Heart right ventricle (tissue), 16 donors: ENCODE results near the gene DNAL1. TPM values are rescaled to one million over a fixed set of nuclear protein-coding genes. Genes with fewer than 3 reads are reported as not detected.

Experiments used
- ATAC-seq, 8 donors: fragments of 200-7000 bp; cut with Tn5 transposase; one replicate each; pipeline ENCODE4 v1.9.1; 2020; ENCODE audit warnings: mild to moderate bottlenecking in 8 of 8, moderate library complexity in 8 of 8, moderate number of reproducible peaks in 1 of 8
- DNase-seq, 2 donors: peaks; one replicate each; pipeline ENCODE4 v3.0.0-alpha.2; 2020
- H3K27ac ChIP-seq, 10 donors: fragments of 200-600 bp; sonication (generic) in 2 of 10; one replicate each; pipeline versions ENCODE4 v1.5.0 to v1.8.0; 2020 to 2022; ENCODE audit warnings: mild to moderate bottlenecking in 3 of 10
- H3K27me3 ChIP-seq, 7 donors: fragments of 200-600 bp; one replicate each; pipeline ENCODE4 v1.8.0; 2021 to 2022; ENCODE audit warnings: mild to moderate bottlenecking in 2 of 7
- H3K36me3 ChIP-seq, 9 donors: fragments of 200-600 bp; sonication (generic) in 1 of 9; one replicate each; pipeline versions ENCODE4 v1.5.0 to v1.8.0; 2020 to 2022; ENCODE audit warnings: mild to moderate bottlenecking in 2 of 9
- H3K4me1 ChIP-seq, 9 donors: fragments of 200-600 bp; sonication (generic) in 1 of 9; one replicate each; pipeline versions ENCODE4 v1.5.0 to v1.8.0; 2020 to 2022; ENCODE audit warnings: mild to moderate bottlenecking in 4 of 9
- H3K4me3 ChIP-seq, 10 donors: fragments of 200-600 bp; sonication (generic) in 2 of 10; one replicate each; pipeline versions ENCODE4 v1.5.0 to v1.8.0; 2020 to 2022; ENCODE audit warnings: mild to moderate bottlenecking in 7 of 10, moderate library complexity in 2 of 10
- H3K9me3 ChIP-seq, 11 donors: fragments of 200-600 bp in 10 of 11; sonication (generic) in 2 of 11; one replicate each; pipeline versions ENCODE4 v1.5.0 to v1.8.0; 2013 to 2022; ENCODE audit warnings: mild to moderate bottlenecking in 2 of 11, control low read depth in 1 of 11, moderate library complexity in 1 of 11
- WGBS, 2 donors: extraction: QIAGEN DNeasy Blood & Tissue Kit; methylation state at CpG; one replicate each; pipeline ENCODE4 v1.1.7; 2013; ENCODE audit warnings: inconsistent platforms in 1 of 2; 5-methylcytosine and 5-hydroxymethylcytosine counted together
- intact Hi-C, 10 donors: fragments of 100-400 bp; cut with DNase I; formaldehyde crosslinking; loops; one replicate each; pipeline versions ENCODE4 v1.11.1 to v1.14.2; 2022
- polyA plus RNA-seq, 2 donors: library from polyadenylated mRNA; stranded (reverse); fragments of 200-250 nt; gene quantifications; one replicate each; pipeline ENCODE4 v1.2.3, GENCODE V29; 2013
- total RNA-seq, 10 donors: library from RNA; stranded (reverse); fragmentation: NEBNext Ultra II Directional in 3 of 10; extraction: Animal tissue kit (Norgen Biotek cat#: 25700) in 3 of 10; gene quantifications; one replicate each; pipeline versions ENCODE4 v1.2.1 to v1.2.4, GENCODE V29; 2021 to 2023
- TF ChIP-seq, protein P1 (sequence below), 9 donors: fragments of 200-600 bp; sonication (generic) in 2 of 9; IDR thresholded peaks; one replicate each; pipeline versions ENCODE4 v1.5.0 to v1.8.0; 2021 to 2022; ENCODE audit warnings: antibody characterized with exemption in 9 of 9, mild to moderate bottlenecking in 5 of 9, moderate library complexity in 1 of 9
- donor health status: Arrhythmogenic right ventricular cardiomyopathy.
- donor health status: ischemic (EF 13 %, LVEDD 7.1; RV severe dilation, severe dysfunction).
- donor health status: healthy with polysubstance abuse.
- donor health status: DM: no; HTN: yes; CAD: no.
- donor health status: DM: no; HTN: no; CAD: no.
- donor health status: ischemic (EF 25% LVEDD 6.9; RV normal size, moderate dysfunction).
- donor health status: ischemic (EF 25% LVEDD 5.7; RV mildly dilated, moderate dysfunction).
- donor health status: healthy.
- donor health status: DM: yes; HTN: yes; CAD: no.
- donor health status: Ischemic cardiomyopathy.
- donor health status: ischemic (EF 35%, LVEDD 5.7; RV mildly dilated, moderate dysfunction).
- donor health status: nonischemic (EF 11% LVEDD 7.7; RV severe dilation, severe dysfunction).
- donor health status: DM: yes; HTN: yes; CAD: no.
- donor health status: PGD.
- donor health status: ischemic (EF 29% LVEDD 5.4; RV normal size, mild dysfunction).
- donor health status: nonischemic (EF 23%, LVEDD 6.1; RV moderate dilation, normal function).

DNAL1 gene
- total and polyA plus RNA-seq, 12 donors, result 5.9 to 21.2 (median 13.7) TPM

DNA sequence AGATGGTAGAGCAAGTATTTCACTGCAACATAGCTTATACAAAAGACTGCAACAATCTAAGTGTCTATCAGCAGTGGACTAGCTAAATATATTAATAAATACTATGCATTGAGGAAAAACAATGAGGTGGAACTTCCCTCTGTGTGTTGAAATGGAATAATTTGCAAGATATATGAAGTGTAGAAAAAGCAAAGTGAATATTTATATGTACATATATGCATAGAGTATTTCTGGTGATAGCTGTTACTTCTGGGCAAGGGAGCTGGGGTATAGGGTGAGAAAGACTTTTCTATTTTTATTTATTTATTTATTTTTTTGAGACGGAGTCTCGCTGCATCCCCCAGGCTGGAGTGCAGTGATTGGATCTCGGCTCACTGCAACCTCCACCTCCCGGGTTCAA is 33.9 kb downstream of the DNAL1 start:
- no peak for DNase-seq
- 98% methylated on average over 4 of the region's 4 CpGs for WGBS, 2 donors
- no peaks in the 10 kb centered on the region for H3K4me1 ChIP-seq
- H3K9me3 ChIP-seq, result peaks cover 0 to under 1% (median 0%) of the 10 kb centered on the region in 11 donors
- peaks cover 0 to 28% (median 0%) of the 10 kb centered on the region in 9 donors for H3K36me3 ChIP-seq
- H3K4me3 ChIP-seq, result no peak overlapping the region
- TF ChIP-seq, protein P1, sequence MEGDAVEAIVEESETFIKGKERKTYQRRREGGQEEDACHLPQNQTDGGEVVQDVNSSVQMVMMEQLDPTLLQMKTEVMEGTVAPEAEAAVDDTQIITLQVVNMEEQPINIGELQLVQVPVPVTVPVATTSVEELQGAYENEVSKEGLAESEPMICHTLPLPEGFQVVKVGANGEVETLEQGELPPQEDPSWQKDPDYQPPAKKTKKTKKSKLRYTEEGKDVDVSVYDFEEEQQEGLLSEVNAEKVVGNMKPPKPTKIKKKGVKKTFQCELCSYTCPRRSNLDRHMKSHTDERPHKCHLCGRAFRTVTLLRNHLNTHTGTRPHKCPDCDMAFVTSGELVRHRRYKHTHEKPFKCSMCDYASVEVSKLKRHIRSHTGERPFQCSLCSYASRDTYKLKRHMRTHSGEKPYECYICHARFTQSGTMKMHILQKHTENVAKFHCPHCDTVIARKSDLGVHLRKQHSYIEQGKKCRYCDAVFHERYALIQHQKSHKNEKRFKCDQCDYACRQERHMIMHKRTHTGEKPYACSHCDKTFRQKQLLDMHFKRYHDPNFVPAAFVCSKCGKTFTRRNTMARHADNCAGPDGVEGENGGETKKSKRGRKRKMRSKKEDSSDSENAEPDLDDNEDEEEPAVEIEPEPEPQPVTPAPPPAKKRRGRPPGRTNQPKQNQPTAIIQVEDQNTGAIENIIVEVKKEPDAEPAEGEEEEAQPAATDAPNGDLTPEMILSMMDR (IDR thresholded peaks at IDR 0.05), result no peak
- intact Hi-C loops, result no loop called here
- H3K27ac ChIP-seq, result no peak overlapping the region
- H3K27me3 ChIP-seq, result no peaks in the 10 kb centered on the region
- no peak for ATAC-seq

DNA sequence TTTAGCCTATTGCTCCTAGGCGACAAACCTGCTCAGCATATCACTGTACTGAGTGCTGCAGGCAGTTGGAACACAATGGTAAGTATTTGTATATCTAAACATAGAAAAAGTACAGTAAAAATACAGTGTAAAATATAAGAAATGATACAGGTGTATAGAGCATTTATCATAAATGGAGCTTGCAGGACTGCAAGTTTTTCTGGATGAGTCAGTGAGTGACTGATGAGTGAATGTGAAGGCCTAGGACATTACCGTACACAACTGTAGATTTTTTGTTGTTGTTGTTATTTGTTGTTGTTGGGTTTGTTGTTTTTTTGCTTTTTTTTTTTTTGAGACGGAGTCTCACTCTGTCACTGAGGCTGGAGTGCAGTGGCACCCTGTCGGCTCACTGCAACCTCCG is 36.0 kb downstream of the DNAL1 start:
- 95 to 98% methylated on average over 5 of the region's 5 CpGs for WGBS, 2 donors
- TF ChIP-seq, protein P1 (IDR thresholded peaks at IDR 0.05), result no peak
- H3K36me3 ChIP-seq, result peaks cover 0 to 14% (median 0%) of the 10 kb centered on the region in 9 donors
- no peak overlapping the region for H3K27ac ChIP-seq
- no peaks in the 10 kb centered on the region for H3K4me1 ChIP-seq
- no peaks in the 10 kb centered on the region for H3K27me3 ChIP-seq
- peaks cover 0 to 5% (median 0%) of the 10 kb centered on the region in 11 donors for H3K9me3 ChIP-seq
- ATAC-seq (no peak), DNase-seq (no peak)
- no peak overlapping the region for H3K4me3 ChIP-seq
- intact Hi-C loops, result no loop called here

DNA sequence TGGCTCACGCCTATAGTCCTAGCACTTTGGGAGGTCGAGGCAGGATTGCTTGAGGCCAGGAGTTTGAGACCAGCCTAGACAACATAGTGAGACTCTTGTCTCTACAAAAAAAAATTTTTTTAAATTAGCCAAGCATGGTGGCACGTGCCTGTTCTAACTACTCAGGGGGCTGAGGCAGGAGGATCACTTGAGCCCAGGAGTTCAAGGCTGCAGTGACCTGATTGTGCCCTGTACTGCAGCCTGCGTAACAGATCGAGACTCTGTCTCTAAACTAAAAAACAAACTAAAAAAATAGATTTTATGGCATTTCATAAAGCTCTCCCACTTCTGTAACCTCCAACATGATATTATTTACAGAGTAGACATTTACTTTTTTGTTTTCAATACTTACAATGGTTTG is 39.8 kb downstream of the DNAL1 start:
- DNase-seq, result no peak
- Histone ChIP-seq H3K9me3 (peaks cover 0 to 5% (median 0%) of the 10 kb centered on the region in 11 donors), H3K27me3 (no peaks in the 10 kb centered on the region), H3K27ac (no peak overlapping the region), H3K4me1 (no peaks in the 10 kb centered on the region), H3K36me3 (peaks cover 0 to 35% (median 3%) of the 10 kb centered on the region in 9 donors), H3K4me3 (no peak overlapping the region)
- intact Hi-C loops, result no loop called here
- ATAC-seq, result no peak
- TF ChIP-seq, protein P1 (IDR thresholded peaks at IDR 0.05), result no peak
- WGBS, 2 donors, result 95 to 99% methylated on average over 5 of the region's 5 CpGs

DNA sequence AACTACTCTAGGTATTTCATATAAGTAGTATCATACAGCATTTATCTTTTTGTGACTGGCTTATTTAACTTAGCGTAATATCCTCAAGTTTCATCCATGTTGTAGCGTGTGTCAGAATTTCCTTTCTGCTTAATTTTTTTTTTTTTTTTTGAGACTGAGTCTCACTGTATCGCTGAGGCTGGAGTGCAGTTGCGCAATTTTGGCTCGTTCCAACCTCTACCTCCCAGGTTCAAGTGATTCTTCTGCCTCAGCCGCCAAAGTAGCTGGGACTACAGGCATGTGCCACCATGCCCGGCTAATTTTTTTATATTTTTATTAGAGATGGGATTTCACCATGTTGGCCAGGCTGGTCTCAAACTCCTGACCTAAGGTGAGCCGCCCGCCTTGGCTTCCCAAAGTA is 40.5 kb downstream of the DNAL1 start:
- Histone ChIP-seq H3K9me3 (peaks cover 0 to 5% (median 0%) of the 10 kb centered on the region in 11 donors), H3K27ac (no peak overlapping the region), H3K4me1 (no peaks in the 10 kb centered on the region), H3K36me3 (peaks cover 0 to 42% (median 3%) of the 10 kb centered on the region in 9 donors), H3K4me3 (no peak overlapping the region), H3K27me3 (no peaks in the 10 kb centered on the region)
- intact Hi-C loops, result no loop called here
- ATAC-seq, result no peak
- 92 to 99% methylated on average over 9 of the region's 9 CpGs for WGBS, 2 donors
- DNase-seq, result no peak
- TF ChIP-seq, protein P1 (IDR thresholded peaks at IDR 0.05), result no peak
